Heart left ventricle (tissue), 13 donors: ENCODE measurements around the gene SLC15A3.

Experiments used
- POLR2A ChIP-seq, 2 donors: fragments of 450-650 bp; IDR thresholded peaks; one replicate each; pipeline ENCODE4 v1.6.1; 2017; ENCODE audit warnings: antibody characterized with exemption in 2 of 2, mild to moderate bottlenecking in 2 of 2, moderate library complexity in 2 of 2
- TF ChIP-seq, protein P1 (sequence below), 12 donors: fragments of 200-600 bp; sonication (generic) in 4 of 12; IDR thresholded peaks; one replicate each; pipeline versions ENCODE4 v1.5.0 to v1.8.0; 2018 to 2022; ENCODE audit warnings: antibody characterized with exemption in 12 of 12, mild to moderate bottlenecking in 5 of 12
- donor health status: ischemic (EF 13 %, LVEDD 7.1; RV severe dilation, severe dysfunction).
- donor health status: DM: no; HTN: yes; CAD: no.
- donor health status: DM: no; HTN: no; CAD: no.
- donor health status: ischemic (EF 25% LVEDD 6.9; RV normal size, moderate dysfunction).
- donor health status: ischemic (EF 25% LVEDD 5.7; RV mildly dilated, moderate dysfunction).
- donor health status: ischemic (EF 35%, LVEDD 5.7; RV mildly dilated, moderate dysfunction).
- donor health status: nonischemic (EF 11% LVEDD 7.7; RV severe dilation, severe dysfunction).
- donor health status: DM: yes; HTN: yes; CAD: no.
- donor health status: PGD.
- donor health status: ischemic (EF 29% LVEDD 5.4; RV normal size, mild dysfunction).
- donor health status: nonischemic (EF 23%, LVEDD 6.1; RV moderate dilation, normal function).

DNA sequence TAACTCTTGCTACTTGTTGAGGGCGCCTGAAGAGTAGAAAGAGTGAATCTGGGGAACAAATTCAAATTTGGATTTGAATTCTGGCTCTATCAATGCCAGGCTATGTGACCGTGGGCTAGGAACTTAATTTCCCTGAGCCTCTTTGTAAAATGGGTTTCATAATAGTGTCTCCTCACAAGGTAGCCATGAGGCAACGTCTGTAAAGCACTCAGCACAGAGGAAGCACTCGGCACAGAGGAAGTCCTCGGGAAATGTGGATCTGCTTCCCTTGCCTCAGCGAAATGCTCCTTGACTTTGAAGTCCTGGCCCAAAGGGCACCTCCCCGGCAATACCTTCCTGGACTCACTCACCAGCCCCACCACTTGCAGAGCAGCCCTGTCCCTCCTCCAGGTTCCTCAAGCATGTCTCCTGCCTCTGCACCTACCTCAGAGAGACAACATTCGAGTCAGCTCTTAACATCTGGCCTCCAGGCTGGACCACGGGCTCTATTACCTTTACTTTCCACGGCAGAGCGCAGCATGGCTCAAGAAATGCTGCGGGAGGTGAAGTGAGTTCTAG lies 37.2 kb upstream of the SLC15A3 start:
- TF ChIP-seq, protein P1, sequence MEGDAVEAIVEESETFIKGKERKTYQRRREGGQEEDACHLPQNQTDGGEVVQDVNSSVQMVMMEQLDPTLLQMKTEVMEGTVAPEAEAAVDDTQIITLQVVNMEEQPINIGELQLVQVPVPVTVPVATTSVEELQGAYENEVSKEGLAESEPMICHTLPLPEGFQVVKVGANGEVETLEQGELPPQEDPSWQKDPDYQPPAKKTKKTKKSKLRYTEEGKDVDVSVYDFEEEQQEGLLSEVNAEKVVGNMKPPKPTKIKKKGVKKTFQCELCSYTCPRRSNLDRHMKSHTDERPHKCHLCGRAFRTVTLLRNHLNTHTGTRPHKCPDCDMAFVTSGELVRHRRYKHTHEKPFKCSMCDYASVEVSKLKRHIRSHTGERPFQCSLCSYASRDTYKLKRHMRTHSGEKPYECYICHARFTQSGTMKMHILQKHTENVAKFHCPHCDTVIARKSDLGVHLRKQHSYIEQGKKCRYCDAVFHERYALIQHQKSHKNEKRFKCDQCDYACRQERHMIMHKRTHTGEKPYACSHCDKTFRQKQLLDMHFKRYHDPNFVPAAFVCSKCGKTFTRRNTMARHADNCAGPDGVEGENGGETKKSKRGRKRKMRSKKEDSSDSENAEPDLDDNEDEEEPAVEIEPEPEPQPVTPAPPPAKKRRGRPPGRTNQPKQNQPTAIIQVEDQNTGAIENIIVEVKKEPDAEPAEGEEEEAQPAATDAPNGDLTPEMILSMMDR (IDR thresholded peaks at IDR 0.05) = no peak
- no peak for TF ChIP-seq POLR2A (IDR thresholded peaks at IDR 0.05)
